Esophagus muscularis mucosa (tissue), 4 donors: ENCODE data around the gene TMC2. TPM values are rescaled to one million over a fixed set of nuclear protein-coding genes. Genes with fewer than 3 reads are reported as not detected.

Experiments used
- DNase-seq: peaks from one replicate; pipeline ENCODE4 v3.0.0-alpha.2; 2017; ENCODE audit errors: extremely low spot score
- H3K27ac ChIP-seq, 4 donors: fragments of 200-600 bp; sonication (generic); replicated peaks in 1 of 4; 1 replicate in 3 of 4; 2 replicates in 1 of 4; pipeline ENCODE4 v1.5.1; 2016 to 2019; ENCODE audit warnings: mild to moderate bottlenecking in 1 of 4
- H3K27me3 ChIP-seq, 4 donors: fragments of 200-600 bp; sonication (generic); one replicate each; pipeline versions ENCODE4 v1.5.1 to v1.6.0; 2016 to 2019
- H3K36me3 ChIP-seq, 4 donors: fragments of 200-600 bp; sonication (generic); one replicate each; pipeline ENCODE4 v1.5.1; 2016 to 2019
- H3K4me1 ChIP-seq, 4 donors: fragments of 200-600 bp; sonication (generic); one replicate each; pipeline ENCODE4 v1.5.1; 2016 to 2019
- H3K4me3 ChIP-seq, 4 donors: fragments of 200-600 bp; sonication (generic); 1 replicate in 2 of 4; 2 replicates in 2 of 4; pipeline ENCODE4 v1.5.1; 2016 to 2019; ENCODE audit warnings: mild to moderate bottlenecking in 4 of 4, moderate library complexity in 1 of 4
- H3K9me3 ChIP-seq, 4 donors: fragments of 200-600 bp; sonication (generic); 1 replicate in 3 of 4; 2 replicates in 1 of 4; pipeline ENCODE4 v1.5.1; 2016 to 2019
- CTCF ChIP-seq, 3 experiments: fragments of 200-600 bp in 2 of 3; fragments of 450-650 bp in 1 of 3; sonication (generic) in 2 of 3; IDR thresholded peaks; one replicate each; pipeline ENCODE4 v1.5.1; 2017 to 2019; ENCODE audit warnings: antibody characterized with exemption in 3 of 3, mild to moderate bottlenecking in 2 of 3, moderate library complexity in 1 of 3
- EP300 ChIP-seq: sonication (generic); formaldehyde crosslinking; IDR thresholded peaks from one replicate; pipeline ENCODE4 v1.6.1; 2017; ENCODE audit warnings: antibody characterized with exemption
- POLR2A ChIP-seq: fragments of 450-650 bp; IDR thresholded peaks from one replicate; pipeline ENCODE4 v1.6.1; 2017; ENCODE audit warnings: antibody characterized with exemption, moderate library complexity, mild to moderate bottlenecking, low read depth
- POLR2AphosphoS5 ChIP-seq, 2 donors: sonication (generic); formaldehyde crosslinking; IDR thresholded peaks; one replicate each; pipeline ENCODE4 v1.6.1; 2017; ENCODE audit warnings: antibody characterized with exemption in 2 of 2
- WGBS: methylation state at CpG from one replicate; pipeline ENCODE4 v1.1.5; 2018; 5-methylcytosine and 5-hydroxymethylcytosine counted together
- intact Hi-C: fragments of 100-400 bp; cut with DNase I; formaldehyde crosslinking; loops from one replicate; pipeline ENCODE4 v1.15.1; 2023
- total RNA-seq, 4 donors: library from RNA; depleted of rRNA; stranded (reverse); fragments of >200 nt; gene quantifications; one replicate each; pipeline versions ENCODE4 v1.1.0 to v1.2.1, GENCODE V29; 2016

Gene TMC2
- total RNA-seq, 4 donors from 2014 or later: 0.19 to 0.34 TPM; not detected in 2

DNA sequence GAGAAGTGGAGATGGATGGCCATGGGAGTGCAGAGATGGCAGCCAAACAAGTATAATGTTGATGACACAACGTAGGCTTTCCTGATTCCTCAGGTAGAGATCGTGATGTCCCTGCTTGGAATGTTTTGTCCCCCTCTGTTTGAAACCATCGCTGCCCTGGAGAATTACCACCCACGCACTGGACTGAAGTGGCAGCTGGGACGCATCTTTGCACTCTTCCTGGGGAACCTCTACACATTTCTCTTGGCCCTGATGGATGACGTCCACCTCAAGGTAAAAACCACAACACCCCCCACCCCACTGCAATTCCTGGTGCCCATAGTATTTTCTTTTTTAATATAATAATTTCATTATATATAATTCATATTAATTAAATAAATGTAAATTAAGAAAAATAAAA, 74.0 kb downstream of the TMC2 start:
- 70% methylated on average over 6 of the region's 6 CpGs for WGBS
- DNase-seq: no peak
- Histone ChIP-seq H3K36me3 (no peaks in the 10 kb centered on the region), H3K4me3 (no peak overlapping the region), H3K27me3 (peaks cover 0 to 19% (median 0%) of the 10 kb centered on the region in 4 donors), H3K4me1 (no peaks in the 10 kb centered on the region), H3K27ac (no peak overlapping the region), H3K9me3 (peaks cover 0 to 22% (median 19%) of the 10 kb centered on the region in 4 donors)
- TF ChIP-seq POLR2A (no peak), POLR2AphosphoS5 (IDR thresholded peaks at IDR 0.05) (no peak), EP300 (no peak), CTCF (IDR thresholded peaks at IDR 0.05) (no peak)
- intact Hi-C loops: no loop called here

DNA sequence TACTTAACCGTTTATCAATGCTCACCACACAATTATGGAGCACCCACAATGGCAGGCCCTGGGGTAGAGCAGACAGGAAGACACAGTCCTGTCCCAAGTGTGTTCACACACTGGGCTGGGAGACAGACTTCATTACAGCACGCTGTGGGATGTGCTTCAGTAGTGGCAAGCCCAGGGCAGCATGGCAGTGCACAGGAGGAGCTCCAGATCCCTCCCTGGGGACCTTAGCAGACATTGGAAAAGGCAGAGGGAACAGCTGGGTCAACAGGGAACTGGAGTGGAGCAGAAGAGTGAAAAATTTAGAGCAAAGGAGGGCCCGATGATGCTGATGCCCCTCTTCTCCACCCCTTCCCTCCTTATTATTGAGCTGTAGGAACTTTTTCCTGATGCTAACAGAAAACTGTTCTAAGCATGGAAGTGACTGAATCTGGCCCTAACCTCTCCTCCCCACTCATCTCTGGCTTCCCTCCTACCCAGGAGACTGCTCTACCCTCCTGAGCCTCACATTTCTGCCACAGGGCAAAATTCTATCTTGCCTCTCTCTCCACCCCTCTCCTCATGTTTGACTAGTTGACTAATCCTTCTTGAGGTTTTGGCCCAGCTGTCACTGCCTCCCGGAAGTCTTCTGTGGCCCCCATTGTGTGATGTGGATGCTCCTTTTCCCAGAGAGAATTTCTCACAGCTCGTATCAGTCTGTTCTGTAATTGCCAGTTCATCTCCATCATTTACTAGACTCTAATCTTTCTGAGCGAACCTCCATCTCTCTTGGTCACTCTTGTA, 74.8 kb downstream of the TMC2 start:
- Histone ChIP-seq H3K27ac (no peak overlapping the region), H3K4me1 (no peaks in the 10 kb centered on the region), H3K4me3 (no peak overlapping the region), H3K9me3 (peaks cover 0 to 14% (median 11%) of the 10 kb centered on the region in 4 donors), H3K36me3 (no peaks in the 10 kb centered on the region), H3K27me3 (peaks cover 0 to 19% (median 0%) of the 10 kb centered on the region in 4 donors)
- peak; percentile 86 for DNase-seq
- 69% methylated on average over 6 of the region's 6 CpGs for WGBS
- intact Hi-C loops: no loop called here
- TF ChIP-seq POLR2A (no peak), CTCF (IDR thresholded peaks at IDR 0.05) (no peak), POLR2AphosphoS5 (IDR thresholded peaks at IDR 0.05) (no peak), EP300 (no peak)

DNA sequence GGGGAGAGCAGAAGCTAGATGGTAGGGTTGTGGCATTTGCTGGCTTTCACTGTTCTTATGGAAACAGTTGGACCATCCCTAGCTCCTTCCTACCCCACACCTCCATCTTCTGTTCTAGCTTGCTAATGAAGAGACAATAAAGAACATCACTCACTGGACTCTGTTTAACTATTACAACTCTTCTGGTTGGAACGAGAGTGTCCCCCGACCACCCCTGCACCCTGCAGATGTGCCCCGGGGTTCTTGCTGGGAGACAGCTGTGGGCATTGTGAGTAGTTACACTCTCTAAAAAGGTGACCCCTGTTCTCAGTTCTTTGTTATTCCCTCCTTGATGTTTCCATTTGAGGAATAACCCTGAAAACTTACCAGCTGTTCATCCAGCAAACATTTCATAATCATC, 75.7 kb downstream of the TMC2 start:
- no peaks in the 10 kb centered on the region for H3K36me3 ChIP-seq
- no peaks in the 10 kb centered on the region for H3K4me1 ChIP-seq
- intact Hi-C loops: no loop called here
- no peak overlapping the region for H3K27ac ChIP-seq
- H3K27me3 ChIP-seq: peaks cover 0 to 25% (median 0%) of the 10 kb centered on the region in 4 donors
- DNase-seq: peak; percentile 91
- H3K9me3 ChIP-seq: peaks cover 0 to 5% (median 4%) of the 10 kb centered on the region in 4 donors
- WGBS: 70% methylated on average over 3 of the region's 3 CpGs
- H3K4me3 ChIP-seq: no peak overlapping the region
- TF ChIP-seq POLR2A (no peak), CTCF (IDR thresholded peaks at IDR 0.05) (no peak), POLR2AphosphoS5 (IDR thresholded peaks at IDR 0.05) (no peak), EP300 (no peak)

DNA sequence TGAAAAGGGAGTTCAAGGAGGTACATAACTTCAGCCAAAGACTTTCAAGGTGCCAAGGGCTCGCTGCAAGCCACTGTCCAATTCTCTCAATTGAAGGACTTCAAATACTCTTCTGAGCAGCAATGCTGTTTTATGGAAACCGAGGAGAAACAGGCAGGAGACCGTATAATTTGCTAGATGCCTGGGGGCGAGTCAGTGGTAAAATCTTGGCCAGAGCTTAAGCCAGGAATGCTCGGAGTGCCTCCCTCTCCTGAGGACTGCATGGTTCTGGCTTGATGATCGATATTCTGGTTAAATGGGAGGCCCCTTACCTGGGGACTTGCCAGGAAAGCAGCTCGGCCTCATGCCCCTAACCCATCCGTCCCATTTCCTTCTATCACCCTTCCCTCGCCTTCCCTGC, 80.3 kb downstream of the TMC2 start:
- no peak for DNase-seq

More for the DNA sequence above, 80.3 kb downstream of the TMC2 start:
- no peak for TF ChIP-seq POLR2AphosphoS5 (IDR thresholded peaks at IDR 0.05)
- TF ChIP-seq CTCF (IDR thresholded peaks at IDR 0.05): no peak
- TF ChIP-seq EP300: no peak
- TF ChIP-seq POLR2A: no peak
- H3K4me1 ChIP-seq: no peaks in the 10 kb centered on the region
- peaks cover 0 to 25% (median 0%) of the 10 kb centered on the region in 4 donors for H3K27me3 ChIP-seq
- no peak overlapping the region for H3K27ac ChIP-seq
- H3K9me3 ChIP-seq: peaks cover 0 to 3% (median 0%) of the 10 kb centered on the region in 4 donors
- intact Hi-C loops: no loop called here
- 69% methylated on average over 9 of the region's 9 CpGs for WGBS
- H3K36me3 ChIP-seq: no peaks in the 10 kb centered on the region
- H3K4me3 ChIP-seq: no peak overlapping the region
